ENCODE measurements around the gene MAP3K2.
"Not testable (repeated sequence)": the region's sequence is repeated elsewhere in the genome, so short reads cannot be mapped to it uniquely, and the experiment has no call there.

The MAP3K2 gene

GRCh38 chr2:127421116-127421800 lies 33.5 kb upstream of the MAP3K2 start:
- no peak for DNase-seq

- DNase-seq, result no peak
Measured at GRCh38 chr2:127420039-127420864, 32.5 kb upstream of the MAP3K2 start.

GRCh38 chr2:127419448-127420038 lies 31.8 kb upstream of the MAP3K2 start:
- DNase-seq, result no peak

GRCh38 chr2:127419112-127419430 lies 31.3 kb upstream of the MAP3K2 start:
- no peak for DNase-seq

GRCh38 chr2:127418300-127419111 lies 30.7 kb upstream of the MAP3K2 start, which contains the start of gene PROC:
Gene PROC, plus strand, starts transcription at chr2:127418427. Its CDS starts 1,516 bp downstream, at chr2:127419943.
- DNase-seq, result no peak

- DNase-seq, result no peak
Measured at GRCh38 chr2:127417406-127417805, 29.6 kb upstream of the MAP3K2 start.

GRCh38 chr2:127416506-127417001 lies 28.8 kb upstream of the MAP3K2 start:
- DNase-seq, result peak in 1 of 2 donors; percentile 64

- peak in 1 of 2 donors; percentile 49 for DNase-seq
Measured at GRCh38 chr2:127415593-127416505, 28.1 kb upstream of the MAP3K2 start.

- no peak for DNase-seq
Measured at GRCh38 chr2:127414638-127415592, 27.1 kb upstream of the MAP3K2 start.

- DNase-seq, result no peak
Measured at GRCh38 chr2:127413782-127414637, 26.2 kb upstream of the MAP3K2 start.

GRCh38 chr2:127413200-127413599 lies 25.4 kb upstream of the MAP3K2 start:
- DNase-seq, result no peak

GRCh38 chr2:127411653-127412369 lies 24.0 kb upstream of the MAP3K2 start:
- DNase-seq, result no peak

GRCh38 chr2:127410871-127411652 lies 23.3 kb upstream of the MAP3K2 start:
- DNase-seq, result no peak

GRCh38 chr2:127409716-127410115 lies 21.9 kb upstream of the MAP3K2 start:
- DNase-seq, result not testable (repeated sequence)

GRCh38 chr2:127408807-127409099 lies 21.0 kb upstream of the MAP3K2 start:
- DNase-seq, result no peak

GRCh38 chr2:127408004-127408806 lies 20.4 kb upstream of the MAP3K2 start:
- peak; percentile 89 to 90 for DNase-seq

GRCh38 chr2:127407661-127408003 lies 19.9 kb upstream of the MAP3K2 start:
- no peak for DNase-seq

Measured in bone marrow (tissue), 2 donors.